MV-4-11 (cell line): ENCODE measurements around the gene GXYLT2.
A peak's percentile ranks its signal among the peaks of the same experiment; 100 is the strongest.

ENCODE experiments used
- DNase-seq: peaks from one replicate; lab custom pipeline; 2025; lab: John Stamatoyannopoulos, UW

Gene GXYLT2

GRCh38 chr3:72887705-72888545 lies at the start of gene GXYLT2:
GXYLT2 (plus strand) TSS chr3:72888046; CDS start chr3:72888234, 188 bp downstream.
- DNase-seq = peak; percentile 33

GRCh38 chr3:72839057-72839456 lies 48.8 kb upstream of the GXYLT2 start:
- peak; percentile 29 for DNase-seq

GRCh38 chr3:72844436-72844993 lies 43.3 kb upstream of the GXYLT2 start:
- DNase-seq = no peak

GRCh38 chr3:72846166-72846565 lies 41.7 kb upstream of the GXYLT2 start:
- DNase-seq = no peak

GRCh38 chr3:72847282-72847681 lies 40.6 kb upstream of the GXYLT2 start:
- no peak for DNase-seq

GRCh38 chr3:72847751-72848702 lies 39.8 kb upstream of the GXYLT2 start, which contains the start of gene SHQ1:
SHQ1 (minus strand) TSS chr3:72848445; CDS start chr3:72848340, 105 bp downstream.
- DNase-seq = peak; percentile 95

- peak; percentile 82 for DNase-seq
Measured at GRCh38 chr3:72848703-72849081, 39.2 kb upstream of the GXYLT2 start.

- no peak for DNase-seq
Measured at GRCh38 chr3:72855001-72855400, 32.8 kb upstream of the GXYLT2 start.

GRCh38 chr3:72860053-72860452 lies 27.8 kb upstream of the GXYLT2 start:
- DNase-seq = no peak

GRCh38 chr3:72860846-72861245 lies 27.0 kb upstream of the GXYLT2 start:
- no peak for DNase-seq

GRCh38 chr3:72862314-72863090 lies 25.3 kb upstream of the GXYLT2 start:
- DNase-seq = no peak

GRCh38 chr3:72872183-72872582 lies 15.7 kb upstream of the GXYLT2 start:
- DNase-seq = no peak

GRCh38 chr3:72887343-72887704 lies 522 bp upstream of the GXYLT2 start:
- no peak for DNase-seq

- no peak for DNase-seq
Measured at GRCh38 chr3:72888546-72889309, 882 bp downstream of the GXYLT2 start.

GRCh38 chr3:72889310-72890165 lies 1.7 kb downstream of the GXYLT2 start:
- DNase-seq = no peak

GRCh38 chr3:72890166-72890925 lies 2.5 kb downstream of the GXYLT2 start:
- no peak for DNase-seq

- DNase-seq = no peak
Measured at GRCh38 chr3:72891053-72891855, 3.4 kb downstream of the GXYLT2 start.

- no peak for DNase-seq
Measured at GRCh38 chr3:72892081-72892775, 4.4 kb downstream of the GXYLT2 start.
